HEK293T (cell line): ENCODE results near the gene REV3L.

Experiments
- CTCF ChIA-PET: fragments of 350-600 bp; formaldehyde crosslinking; extraction: SDS; loops from one replicate; lab custom pipeline; 2021; ENCODE audit warnings: antibody characterized with exemption, inconsistent platforms; lab: Yijun Ruan, JAX
- POLR2A ChIA-PET: fragments of 350-600 bp; formaldehyde crosslinking; extraction: SDS; loops from one replicate; lab custom pipeline; 2020; ENCODE audit warnings: antibody characterized with exemption, inconsistent platforms; lab: Yijun Ruan, JAX
- DNase-seq: peaks from one replicate; pipeline ENCODE4 v3.0.0; 2012; ENCODE audit warnings: mixed read lengths; ENCODE audit errors: extremely low spot score
- ARNT ChIP-seq: fragments of 450-650 bp; IDR thresholded peaks from 2 replicates; pipeline ENCODE4 v1.6.1; 2017; ENCODE audit warnings: mild to moderate bottlenecking
- BHLHE40 ChIP-seq: fragments of 450-650 bp; IDR thresholded peaks from 2 replicates; pipeline ENCODE4 v1.6.1; 2016; ENCODE audit warnings: mild to moderate bottlenecking, moderate library complexity, borderline replicate concordance
- CTBP1 ChIP-seq: fragments of 450-650 bp; IDR thresholded peaks from 2 replicates; pipeline ENCODE4 v1.6.1; 2016; ENCODE audit warnings: borderline replicate concordance
- ELF4 ChIP-seq: fragments of 450-650 bp; IDR thresholded peaks from 2 replicates; pipeline ENCODE4 v1.6.1; 2017; ENCODE audit warnings: antibody characterized with exemption
- FOXA1 ChIP-seq: fragments of 450-650 bp; IDR thresholded peaks from 2 replicates; pipeline ENCODE4 v1.6.1; 2016; ENCODE audit warnings: mild to moderate bottlenecking
- FOXK2 ChIP-seq: fragments of 450-650 bp; IDR thresholded peaks from 2 replicates; pipeline ENCODE4 v1.6.1; 2016; ENCODE audit warnings: mild to moderate bottlenecking
- FOXM1 ChIP-seq: fragments of 450-650 bp; IDR thresholded peaks from 2 replicates; pipeline ENCODE4 v1.6.1; 2017; ENCODE audit warnings: mild to moderate bottlenecking, borderline replicate concordance
- HDGF ChIP-seq: fragments of 450-650 bp; IDR thresholded peaks from 2 replicates; pipeline ENCODE4 v1.6.1; 2017; ENCODE audit warnings: antibody characterized with exemption, borderline replicate concordance
- L3MBTL2 ChIP-seq: fragments of 450-650 bp; conservative IDR thresholded peaks from 2 replicates; pipeline ENCODE4 v1.6.1; 2016; ENCODE audit warnings: mild to moderate bottlenecking
- LEF1 ChIP-seq: fragments of 450-650 bp; IDR thresholded peaks from 2 replicates; pipeline ENCODE4 v1.6.1; 2017; ENCODE audit warnings: mild to moderate bottlenecking, borderline replicate concordance
- NFRKB ChIP-seq: fragments of 450-650 bp; IDR thresholded peaks from 2 replicates; pipeline ENCODE4 v1.6.1; 2016; ENCODE audit warnings: mild to moderate bottlenecking, moderate library complexity
- SP1 ChIP-seq: fragments of 450-650 bp; IDR thresholded peaks from 2 replicates; pipeline ENCODE4 v1.6.1; 2017
- SUZ12 ChIP-seq: fragments of 450-650 bp; IDR thresholded peaks from 2 replicates; pipeline ENCODE4 v1.6.1; 2016; ENCODE audit warnings: mild to moderate bottlenecking
- TARDBP ChIP-seq: fragments of 450-650 bp; IDR thresholded peaks from 2 replicates; pipeline ENCODE4 v1.6.1; 2016
- ZNF384 ChIP-seq: fragments of 450-650 bp; IDR thresholded peaks from 2 replicates; pipeline ENCODE4 v1.6.1; 2016
- TF ChIP-seq, protein P1 (sequence below): fragments of 450-650 bp; IDR thresholded peaks from 2 replicates; pipeline ENCODE4 v1.6.1; 2016

REV3L gene

DNA sequence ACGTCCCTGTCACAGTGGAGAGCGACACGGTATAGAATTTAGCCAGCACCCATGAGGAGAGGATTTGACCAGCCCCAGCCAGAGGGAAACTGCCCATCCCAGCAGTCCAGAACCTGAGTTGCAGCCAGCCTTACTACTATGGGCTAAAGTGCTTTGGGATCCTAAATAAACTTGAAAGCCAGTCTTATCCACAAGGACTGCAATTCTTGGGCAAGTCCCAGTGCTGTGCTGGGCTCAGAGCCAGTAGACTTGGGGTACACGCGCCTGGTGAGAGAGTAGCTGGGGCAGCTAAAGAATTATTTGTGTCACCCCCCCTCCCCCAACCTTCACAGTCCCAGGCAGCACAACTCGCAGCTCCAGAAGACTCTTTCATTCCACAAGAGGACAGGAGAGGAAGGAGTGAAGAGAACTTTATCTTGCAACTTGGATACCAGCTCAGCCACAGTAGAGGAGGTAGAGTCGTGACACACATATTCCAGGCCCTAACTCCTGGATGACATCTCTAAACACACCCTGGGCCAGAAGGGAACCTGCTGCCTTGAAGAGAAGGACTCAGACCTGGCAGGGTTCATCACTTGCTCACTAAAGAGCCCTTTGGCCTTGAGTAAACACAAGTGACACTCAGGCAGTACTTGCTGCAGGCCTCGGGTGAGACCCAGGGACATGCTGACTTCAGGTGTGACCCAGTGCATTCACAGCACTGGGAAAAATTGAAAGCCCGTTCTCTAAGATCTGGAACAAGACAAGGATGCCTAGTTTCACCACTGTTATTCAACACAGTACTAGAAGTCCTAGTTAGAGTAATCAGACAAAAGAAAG, 100.3 kb downstream of the REV3L start:
- POLR2A ChIA-PET: no interaction called here
- CTCF ChIA-PET: no interaction called here
- no peak for DNase-seq
- TF ChIP-seq, protein P1, sequence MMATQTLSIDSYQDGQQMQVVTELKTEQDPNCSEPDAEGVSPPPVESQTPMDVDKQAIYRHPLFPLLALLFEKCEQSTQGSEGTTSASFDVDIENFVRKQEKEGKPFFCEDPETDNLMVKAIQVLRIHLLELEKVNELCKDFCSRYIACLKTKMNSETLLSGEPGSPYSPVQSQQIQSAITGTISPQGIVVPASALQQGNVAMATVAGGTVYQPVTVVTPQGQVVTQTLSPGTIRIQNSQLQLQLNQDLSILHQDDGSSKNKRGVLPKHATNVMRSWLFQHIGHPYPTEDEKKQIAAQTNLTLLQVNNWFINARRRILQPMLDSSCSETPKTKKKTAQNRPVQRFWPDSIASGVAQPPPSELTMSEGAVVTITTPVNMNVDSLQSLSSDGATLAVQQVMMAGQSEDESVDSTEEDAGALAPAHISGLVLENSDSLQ: no peak
- TF ChIP-seq SUZ12 (no peak), NFRKB (no peak), HDGF (no peak), FOXA1 (no peak), ZNF384 (no peak), BHLHE40 (no peak), ELF4 (no peak), FOXM1 (no peak), LEF1 (no peak), TARDBP (no peak), ARNT (no peak), L3MBTL2 (no peak), SP1 (no peak), FOXK2 (no peak), CTBP1 (no peak)

DNA sequence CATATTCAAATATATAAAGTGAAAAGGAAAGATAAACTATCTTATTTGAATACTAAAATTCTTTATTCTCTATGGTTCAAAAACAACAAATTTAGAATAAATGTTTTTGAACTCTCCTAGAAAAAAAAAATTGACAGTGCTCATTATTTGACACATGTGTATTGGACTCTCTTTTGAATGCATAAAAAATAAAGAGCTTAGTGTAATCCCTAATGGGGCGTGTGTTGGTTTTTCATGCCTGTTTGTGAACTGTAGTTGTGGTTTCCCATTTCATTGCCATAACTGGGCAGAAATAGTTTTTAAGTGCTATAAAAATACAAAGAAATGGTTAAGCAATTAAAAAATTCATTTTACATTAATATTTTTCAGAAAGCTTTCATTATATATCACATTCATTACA, 101.3 kb downstream of the REV3L start:
- no peak for TF ChIP-seq BHLHE40
- TF ChIP-seq ARNT: no peak
- TF ChIP-seq HDGF: no peak
- TF ChIP-seq, protein P1: no peak
- no peak for TF ChIP-seq TARDBP
- no peak for TF ChIP-seq ZNF384
- no peak for TF ChIP-seq LEF1
- no peak for TF ChIP-seq ELF4
- DNase-seq: no peak
- CTCF ChIA-PET: no interaction called here
- POLR2A ChIA-PET: no interaction called here

DNA sequence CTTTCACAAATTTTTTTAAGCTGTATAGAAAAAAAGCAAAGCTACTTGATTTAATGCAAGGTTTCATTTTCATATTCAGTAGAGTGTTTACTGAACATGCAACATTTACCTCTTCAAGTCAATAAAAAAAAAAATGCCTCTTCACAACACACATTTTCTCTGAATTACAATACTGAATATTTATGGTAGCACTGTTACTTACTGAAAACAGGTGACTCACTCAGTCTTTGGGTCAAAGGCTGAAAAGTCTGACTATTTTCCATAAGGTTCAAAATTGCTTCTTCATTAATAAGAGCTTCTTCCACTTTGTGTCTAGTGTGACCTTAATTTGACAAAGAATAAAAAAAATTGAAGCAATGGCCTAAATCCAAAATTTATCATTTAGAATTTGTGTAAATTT, 101.9 kb downstream of the REV3L start:
- ChIA-PET CTCF (no interaction called here), POLR2A (no interaction called here)
- DNase-seq: no peak
- TF ChIP-seq BHLHE40 (no peak), FOXA1 (no peak), FOXM1 (no peak), ELF4 (no peak), NFRKB (no peak)

DNA sequence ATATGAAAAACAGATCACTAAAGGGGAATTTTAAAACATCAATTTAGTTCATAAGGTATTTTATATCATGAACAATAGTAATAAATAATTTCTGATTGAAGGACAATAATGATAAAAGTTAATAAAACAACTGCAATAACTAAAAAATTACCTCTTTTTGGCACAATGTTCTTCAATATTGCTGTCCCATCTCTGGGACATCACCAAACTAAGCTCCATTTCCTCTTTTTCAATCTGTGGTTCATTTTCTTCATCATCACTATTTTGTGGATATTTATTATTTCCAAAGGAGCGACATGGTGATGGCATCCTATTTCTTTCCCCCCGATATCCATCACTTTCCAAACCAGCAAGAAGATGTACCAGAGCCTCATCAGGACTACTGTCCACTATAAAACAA, 103.2 kb downstream of the REV3L start:
- ChIA-PET POLR2A (no interaction called here), CTCF (no interaction called here)
- no peak for TF ChIP-seq LEF1
- no peak for DNase-seq

DNA sequence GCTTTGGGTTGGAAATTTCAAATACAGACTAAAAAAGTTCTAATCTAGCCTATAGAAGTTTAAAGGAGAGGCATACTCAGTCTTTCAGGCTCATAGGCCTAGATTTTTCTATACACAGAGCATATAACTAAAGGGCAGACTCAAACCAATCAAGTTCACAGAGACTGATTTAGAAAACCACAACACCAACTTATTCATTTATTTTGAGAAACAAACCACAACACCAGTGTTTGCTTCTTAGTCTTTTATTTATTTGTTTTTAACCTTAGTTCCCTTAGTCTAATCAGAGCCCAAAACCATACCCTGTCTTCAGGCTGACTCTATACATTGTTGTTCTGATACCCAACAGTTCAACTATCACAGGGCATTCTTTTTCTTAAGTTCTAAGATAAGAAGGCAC, 103.7 kb downstream of the REV3L start:
- no peak for DNase-seq
- no peak for TF ChIP-seq ELF4
- TF ChIP-seq FOXM1: no peak
- no peak for TF ChIP-seq BHLHE40
- no peak for TF ChIP-seq FOXA1
- no peak for TF ChIP-seq ARNT
- no peak for TF ChIP-seq FOXK2
- TF ChIP-seq L3MBTL2: no peak
- TF ChIP-seq NFRKB: no peak
- TF ChIP-seq TARDBP: no peak
- TF ChIP-seq HDGF: no peak
- TF ChIP-seq ZNF384: no peak
- TF ChIP-seq LEF1: no peak
- no peak for TF ChIP-seq SP1
- TF ChIP-seq, protein P1: no peak
- POLR2A ChIA-PET: no interaction called here
- CTCF ChIA-PET: no interaction called here

DNA sequence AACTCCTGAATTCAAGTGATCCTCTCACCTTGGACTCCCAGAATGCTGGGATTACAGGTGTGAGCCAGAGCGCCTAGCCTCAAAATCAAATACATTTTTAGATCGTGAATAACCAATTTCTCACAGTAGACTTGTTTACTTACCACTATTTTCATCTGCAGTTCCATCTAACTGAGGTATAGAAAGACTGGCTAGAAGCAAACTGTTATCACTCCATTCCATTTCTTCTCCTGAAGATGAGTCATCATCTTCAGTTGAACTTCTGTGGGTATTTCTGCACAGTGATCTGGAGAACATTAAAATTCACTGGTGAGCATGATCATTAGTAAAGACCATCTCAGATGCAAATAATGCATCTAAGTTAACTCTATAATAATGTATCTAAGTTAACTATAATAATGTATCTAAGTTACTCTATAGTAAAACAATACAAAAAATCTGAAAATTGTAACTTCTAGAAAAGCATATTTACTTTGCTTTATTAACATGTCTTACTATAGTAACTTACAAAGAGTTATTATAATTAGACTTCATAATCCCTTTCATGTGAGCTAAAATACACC, 105.4 kb downstream of the REV3L start:
- no peak for TF ChIP-seq L3MBTL2
- no peak for TF ChIP-seq ELF4
- no peak for TF ChIP-seq ARNT
- TF ChIP-seq FOXK2: no peak
- ChIA-PET POLR2A (no interaction called here), CTCF (no interaction called here)
- no peak for DNase-seq
